ENCODE results near the gene TCERG1L. TPM values are rescaled to one million over a fixed set of nuclear protein-coding genes. Genes with fewer than 3 reads are reported as not detected.

The TCERG1L gene
- polyA plus RNA-seq, 1 experiment: not detected

DNA sequence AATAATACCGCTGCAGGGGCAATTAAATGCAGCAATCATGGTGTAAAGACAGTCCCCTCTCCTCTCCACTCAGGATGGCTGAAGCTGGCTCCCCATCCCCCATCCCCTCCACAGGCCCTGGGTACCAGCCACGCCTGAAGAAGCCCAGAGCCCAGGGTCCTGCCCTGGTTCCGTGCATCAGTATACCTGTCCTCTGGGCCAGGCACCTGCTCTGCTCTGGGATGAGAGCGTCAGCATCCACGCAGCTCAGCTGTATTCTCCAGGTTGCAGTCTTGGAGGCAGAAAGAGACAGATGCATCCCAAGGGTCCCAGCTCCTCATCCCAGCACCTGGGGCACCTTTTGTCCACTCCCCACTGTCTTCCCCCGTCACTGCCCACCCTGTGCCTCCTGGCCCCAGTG lies 233.8 kb downstream of the TCERG1L start:
- POLR2A ChIA-PET: no interaction called here
- Histone ChIP-seq H3K4me3 (ENCODE audit: low read depth, low read length) (no peak overlapping the region), H3K27me3 (ENCODE audit: control insufficient read depth, insufficient read depth, low read length) (no peaks in the 10 kb centered on the region), H3K36me3 (ENCODE audit: control insufficient read depth, insufficient read depth, low read length) (no peaks in the 10 kb centered on the region)
- TF ChIP-seq, protein P1, sequence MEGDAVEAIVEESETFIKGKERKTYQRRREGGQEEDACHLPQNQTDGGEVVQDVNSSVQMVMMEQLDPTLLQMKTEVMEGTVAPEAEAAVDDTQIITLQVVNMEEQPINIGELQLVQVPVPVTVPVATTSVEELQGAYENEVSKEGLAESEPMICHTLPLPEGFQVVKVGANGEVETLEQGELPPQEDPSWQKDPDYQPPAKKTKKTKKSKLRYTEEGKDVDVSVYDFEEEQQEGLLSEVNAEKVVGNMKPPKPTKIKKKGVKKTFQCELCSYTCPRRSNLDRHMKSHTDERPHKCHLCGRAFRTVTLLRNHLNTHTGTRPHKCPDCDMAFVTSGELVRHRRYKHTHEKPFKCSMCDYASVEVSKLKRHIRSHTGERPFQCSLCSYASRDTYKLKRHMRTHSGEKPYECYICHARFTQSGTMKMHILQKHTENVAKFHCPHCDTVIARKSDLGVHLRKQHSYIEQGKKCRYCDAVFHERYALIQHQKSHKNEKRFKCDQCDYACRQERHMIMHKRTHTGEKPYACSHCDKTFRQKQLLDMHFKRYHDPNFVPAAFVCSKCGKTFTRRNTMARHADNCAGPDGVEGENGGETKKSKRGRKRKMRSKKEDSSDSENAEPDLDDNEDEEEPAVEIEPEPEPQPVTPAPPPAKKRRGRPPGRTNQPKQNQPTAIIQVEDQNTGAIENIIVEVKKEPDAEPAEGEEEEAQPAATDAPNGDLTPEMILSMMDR (IDR thresholded peaks at IDR 0.05; ENCODE audit: insufficient read depth, low read depth, low read length): no peak
- CTCF ChIA-PET: no interaction called here
- no peak for DNase-seq (ENCODE audit: low read depth)

GRCh38 chr10:131077031-131077430 lies 234.5 kb downstream of the TCERG1L start:
- H3K36me3 ChIP-seq (ENCODE audit: control insufficient read depth, insufficient read depth, low read length): no peaks in the 10 kb centered on the region
- H3K27me3 ChIP-seq (ENCODE audit: control insufficient read depth, insufficient read depth, low read length): no peaks in the 10 kb centered on the region
- ChIA-PET CTCF (no interaction called here), POLR2A (no interaction called here)
- DNase-seq (ENCODE audit: low read depth): no peak
- TF ChIP-seq, protein P1 (IDR thresholded peaks at IDR 0.05; ENCODE audit: insufficient read depth, low read depth, low read length): no peak
- H3K4me3 ChIP-seq (ENCODE audit: low read depth, low read length): no peak overlapping the region

GRCh38 chr10:131076356-131076755 lies 235.2 kb downstream of the TCERG1L start:
- POLR2A ChIA-PET: no interaction called here

DNA sequence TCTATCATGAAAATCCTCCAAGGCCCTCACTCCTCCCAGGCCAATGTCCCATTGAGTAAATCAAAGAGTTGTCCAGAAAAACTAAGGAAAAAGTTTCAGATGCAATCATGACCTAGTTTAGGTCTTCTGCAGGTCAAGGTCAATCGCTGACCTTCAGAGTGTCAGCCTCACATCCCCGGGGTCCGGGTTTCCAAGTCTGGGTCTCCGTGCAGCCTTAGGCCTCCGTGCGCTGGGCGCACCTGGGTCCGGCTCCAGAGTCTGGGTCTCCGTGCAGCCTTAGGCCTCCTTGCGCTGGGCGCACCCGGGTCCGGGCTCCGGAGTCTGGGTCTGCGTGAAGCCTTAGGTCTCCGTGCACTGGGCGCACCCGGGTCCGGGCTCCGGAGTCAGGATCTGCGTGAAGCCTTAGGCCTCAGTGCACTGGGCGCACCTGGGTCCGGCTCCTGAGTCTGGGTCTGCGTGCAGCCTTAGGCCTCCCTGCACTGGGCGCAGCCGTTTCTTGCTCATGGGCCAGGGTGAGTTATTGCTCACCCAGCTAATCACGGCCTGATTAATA lies 236.2 kb downstream of the TCERG1L start:
- Histone ChIP-seq H3K4me3 (ENCODE audit: low read depth, low read length) (no peak overlapping the region), H3K27me3 (ENCODE audit: control insufficient read depth, insufficient read depth, low read length) (no peaks in the 10 kb centered on the region), H3K36me3 (ENCODE audit: control insufficient read depth, insufficient read depth, low read length) (no peaks in the 10 kb centered on the region)
- DNase-seq (ENCODE audit: low read depth): no peak
- CTCF ChIA-PET: no interaction called here
- TF ChIP-seq, protein P1 (IDR thresholded peaks at IDR 0.05; ENCODE audit: insufficient read depth, low read depth, low read length): no peak
- POLR2A ChIA-PET: no interaction called here

More at GRCh38 chr10:131076356-131076755, 235.2 kb downstream of the TCERG1L start:
- CTCF ChIA-PET: no interaction called here
- H3K4me3 ChIP-seq (ENCODE audit: low read depth, low read length): no peak overlapping the region
- H3K36me3 ChIP-seq (ENCODE audit: control insufficient read depth, insufficient read depth, low read length): no peaks in the 10 kb centered on the region
- TF ChIP-seq, protein P1 (IDR thresholded peaks at IDR 0.05; ENCODE audit: insufficient read depth, low read depth, low read length): no peak
- no peak for DNase-seq (ENCODE audit: low read depth)
- no peaks in the 10 kb centered on the region for H3K27me3 ChIP-seq (ENCODE audit: control insufficient read depth, insufficient read depth, low read length)

DNA sequence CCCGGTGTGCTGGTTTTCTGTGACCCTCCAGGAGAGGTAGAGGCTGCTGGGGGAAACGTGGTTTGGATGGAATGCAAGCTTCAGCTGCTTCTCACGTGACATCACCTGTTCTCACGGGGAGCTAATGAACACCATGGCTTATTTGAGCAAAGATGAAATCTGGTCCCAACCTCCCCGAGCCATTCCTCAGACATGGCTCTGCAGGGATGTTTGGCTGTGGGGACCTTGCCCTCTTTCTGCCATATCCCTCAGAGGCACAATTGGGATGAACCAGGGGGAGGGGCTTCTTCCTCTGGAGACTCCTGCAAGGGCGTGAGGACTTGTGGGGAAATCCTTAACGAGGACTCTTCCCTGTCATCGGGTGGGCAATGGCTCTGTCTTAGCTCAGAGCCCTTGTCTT lies 236.8 kb downstream of the TCERG1L start:
- ChIA-PET CTCF (no interaction called here), POLR2A (no interaction called here)
- Histone ChIP-seq H3K4me3 (ENCODE audit: low read depth, low read length) (no peak overlapping the region), H3K36me3 (ENCODE audit: control insufficient read depth, insufficient read depth, low read length) (no peaks in the 10 kb centered on the region), H3K27me3 (ENCODE audit: control insufficient read depth, insufficient read depth, low read length) (no peaks in the 10 kb centered on the region)
- TF ChIP-seq, protein P1 (IDR thresholded peaks at IDR 0.05; ENCODE audit: insufficient read depth, low read depth, low read length): no peak
- no peak for DNase-seq (ENCODE audit: low read depth)

Measured in BJ (cell line).